Measurements from ENCODE around the gene KAT6B.

GRCh38 chr10:74808501-74808900 lies 17.9 kb upstream of the KAT6B start:
- TF ChIP-seq EP300 (IDR thresholded peaks at IDR 0.05) (no peak), POLR2A (IDR thresholded peaks at IDR 0.05) (no peak)
